OCI-M1 (cell line): ENCODE data around the gene PF4V1.
A peak's percentile ranks its signal among the peaks of the same experiment; 100 is the strongest.

ENCODE experiments used
- DNase-seq: peaks from one replicate; lab custom pipeline; 2025; lab: John Stamatoyannopoulos, UW

PF4V1 gene, protein sequence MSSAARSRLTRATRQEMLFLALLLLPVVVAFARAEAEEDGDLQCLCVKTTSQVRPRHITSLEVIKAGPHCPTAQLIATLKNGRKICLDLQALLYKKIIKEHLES

DNA sequence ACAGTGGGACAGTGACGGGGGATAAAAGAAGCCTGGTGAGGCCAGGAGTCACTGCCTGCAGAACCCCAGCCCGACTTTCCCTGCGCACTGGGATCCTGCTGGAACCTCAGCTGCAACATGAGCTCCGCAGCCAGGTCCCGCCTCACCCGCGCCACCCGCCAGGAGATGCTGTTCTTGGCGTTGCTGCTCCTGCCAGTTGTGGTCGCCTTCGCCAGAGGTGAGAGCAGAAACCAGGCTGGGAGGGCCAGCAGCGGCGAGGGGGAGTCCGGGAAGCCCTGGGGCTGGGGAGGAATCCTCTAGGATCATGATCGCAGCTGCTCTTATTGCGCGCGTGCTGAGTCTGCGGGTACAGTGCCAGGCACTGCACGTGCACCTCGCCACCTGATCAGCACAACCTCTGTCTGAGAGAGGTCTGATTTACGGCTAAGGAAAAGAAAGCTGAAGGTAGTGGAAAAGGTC is at the start of gene PF4V1:
Gene PF4V1, plus strand, starts transcription at position 51 of the 459 bp plus-strand sequence. Its CDS starts 67 bp downstream, at position 118.
- DNase-seq, result no peak

DNA sequence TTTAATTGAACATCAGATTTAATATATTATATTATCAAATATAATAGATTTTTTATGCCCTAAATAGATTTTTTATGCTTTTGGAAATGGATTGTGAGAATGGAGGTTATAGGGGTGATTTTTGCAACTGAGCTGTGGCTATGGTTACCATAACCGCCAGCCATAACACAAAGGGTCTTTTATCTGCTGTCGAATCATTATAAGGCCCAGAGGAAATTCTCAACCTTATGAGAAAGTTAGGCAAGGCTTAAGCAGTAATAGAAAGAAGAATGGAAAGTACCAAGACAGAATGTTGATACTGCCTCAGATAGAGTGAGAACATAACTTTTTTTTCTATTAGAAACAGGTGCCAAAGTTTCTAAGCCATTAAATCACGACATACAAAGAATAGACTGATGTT is 42.9 kb upstream of the PF4V1 start:
- DNase-seq, result no peak

DNA sequence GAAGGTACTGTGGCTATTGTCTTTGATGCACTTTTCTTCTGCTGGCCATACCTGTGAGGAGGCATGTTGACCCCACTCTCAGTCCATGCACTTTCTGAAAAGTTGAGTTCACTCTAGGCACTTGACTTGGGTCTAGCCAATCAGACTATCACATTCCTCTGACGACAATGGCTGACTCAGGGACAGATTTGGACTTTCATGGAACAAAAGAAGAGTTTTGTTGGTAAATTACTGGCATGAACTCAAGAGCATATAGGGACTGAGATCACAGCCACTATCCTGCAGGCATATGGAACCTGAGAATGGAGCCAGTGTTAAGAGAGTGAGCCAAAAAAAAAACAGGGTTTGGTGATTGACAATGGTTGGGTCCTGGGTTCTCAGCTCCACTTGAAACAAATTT is 41.3 kb upstream of the PF4V1 start:
- DNase-seq, result no peak

DNA sequence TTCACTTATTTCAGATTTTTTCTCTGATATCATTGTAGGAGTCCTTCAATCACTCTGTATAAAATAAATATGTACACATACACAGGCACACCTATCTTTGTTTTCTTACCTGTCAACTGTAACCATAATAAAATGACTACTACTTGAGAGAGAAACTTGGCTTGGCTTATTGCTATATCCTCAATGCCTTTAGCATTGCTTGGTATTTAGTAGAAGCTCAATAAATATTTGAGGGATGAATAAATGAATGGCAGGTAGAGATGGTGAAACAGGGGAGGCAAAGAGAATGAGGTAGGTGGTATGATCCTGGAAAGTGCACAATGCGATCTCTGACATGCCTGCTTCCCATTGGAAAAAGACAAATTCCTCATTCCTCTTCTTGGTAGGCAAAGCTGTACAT is 38.4 kb upstream of the PF4V1 start:
- DNase-seq, result no peak

GRCh38 chr4:73815145-73815544 is 38.0 kb upstream of the PF4V1 start:
- DNase-seq, result peak; percentile 24

- no peak for DNase-seq
Observed at GRCh38 chr4:73816814-73817213, 36.3 kb upstream of the PF4V1 start.

DNA sequence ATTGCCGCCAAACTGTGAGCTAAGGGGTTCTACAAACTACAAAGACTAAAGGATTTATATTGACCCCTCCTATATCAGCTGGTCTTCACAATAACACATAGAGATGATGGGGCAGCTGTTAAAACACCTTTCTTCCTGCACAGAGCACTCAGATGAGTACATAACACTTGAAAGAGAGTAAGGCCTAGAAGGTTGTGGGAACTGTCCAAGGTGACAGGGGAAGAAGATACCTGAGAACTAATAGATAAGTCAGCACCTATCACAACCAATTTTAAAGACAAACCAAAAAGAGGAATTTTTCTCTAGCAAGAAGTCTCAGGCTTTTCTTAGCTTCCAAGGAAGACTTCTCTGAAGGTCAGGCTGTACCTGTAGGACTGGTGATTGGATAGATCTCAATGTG is 35.8 kb upstream of the PF4V1 start:
- DNase-seq, result no peak

GRCh38 chr4:73821325-73821724 is 31.8 kb upstream of the PF4V1 start:
- no peak for DNase-seq

DNA sequence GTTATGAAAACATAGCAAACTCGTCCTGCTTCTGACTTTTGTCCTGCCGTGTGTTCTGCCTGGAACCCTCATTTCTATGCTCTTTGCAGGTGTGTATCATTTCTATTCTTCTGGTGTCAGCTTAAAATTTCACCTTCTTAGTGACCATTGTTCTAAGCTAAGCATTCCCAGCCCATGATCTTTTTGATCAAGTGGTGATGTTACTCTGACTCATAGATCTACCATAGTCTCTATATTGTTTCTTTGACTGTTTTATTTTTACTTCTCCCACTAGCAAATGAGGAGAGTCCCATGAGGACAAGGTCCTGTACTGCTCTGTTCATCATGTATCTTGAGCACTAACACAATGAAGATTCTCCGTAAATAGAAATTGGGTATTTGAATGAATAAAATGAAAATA is 30.7 kb upstream of the PF4V1 start:
- no peak for DNase-seq

DNA sequence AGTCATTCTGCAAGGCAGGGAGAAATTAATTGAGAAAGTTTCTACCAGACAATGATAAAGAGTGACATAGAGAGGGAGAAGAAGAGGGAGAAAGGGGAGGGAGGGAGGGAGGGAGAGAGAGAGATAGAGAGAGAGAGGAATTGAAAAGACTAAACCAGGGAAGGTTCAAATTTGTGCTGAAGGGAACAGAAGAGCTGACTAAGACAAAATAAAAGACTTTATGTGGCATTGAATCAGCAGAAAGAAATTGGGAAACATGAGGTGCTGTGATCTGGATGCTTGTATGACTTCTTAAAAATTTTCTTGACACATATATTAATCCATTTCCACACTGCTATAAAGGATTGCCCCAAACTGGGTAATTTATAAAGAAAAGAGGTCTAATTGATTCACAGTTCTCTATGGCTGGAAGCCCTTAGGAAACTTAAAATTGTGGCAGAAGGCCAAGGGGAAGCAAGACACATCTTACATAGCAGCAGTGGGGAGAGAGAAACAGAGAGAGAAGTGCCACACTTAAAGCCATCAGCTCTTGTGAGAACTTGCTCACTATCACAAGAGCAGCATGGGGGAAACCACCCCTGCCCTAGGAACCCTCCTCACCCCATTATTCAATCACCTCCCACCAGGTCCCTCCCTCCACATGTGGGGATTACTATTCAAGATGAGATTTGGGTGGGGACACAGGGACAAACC is 30.1 kb upstream of the PF4V1 start:
- peak; percentile 14 for DNase-seq

GRCh38 chr4:73823760-73824159 is 29.3 kb upstream of the PF4V1 start:
- no peak for DNase-seq

GRCh38 chr4:73828956-73829355 is 24.1 kb upstream of the PF4V1 start:
- no peak for DNase-seq

GRCh38 chr4:73831569-73831968 is 21.5 kb upstream of the PF4V1 start:
- DNase-seq, result no peak

- DNase-seq, result peak; percentile 89
Observed at GRCh38 chr4:73832651-73833237, 20.4 kb upstream of the PF4V1 start.

GRCh38 chr4:73836373-73837279 is 16.5 kb upstream of the PF4V1 start, which contains the start of gene CXCL6:
CXCL6 (plus strand) TSS chr4:73836678; CDS start chr4:73836751, 73 bp downstream.
- no peak for DNase-seq

DNA sequence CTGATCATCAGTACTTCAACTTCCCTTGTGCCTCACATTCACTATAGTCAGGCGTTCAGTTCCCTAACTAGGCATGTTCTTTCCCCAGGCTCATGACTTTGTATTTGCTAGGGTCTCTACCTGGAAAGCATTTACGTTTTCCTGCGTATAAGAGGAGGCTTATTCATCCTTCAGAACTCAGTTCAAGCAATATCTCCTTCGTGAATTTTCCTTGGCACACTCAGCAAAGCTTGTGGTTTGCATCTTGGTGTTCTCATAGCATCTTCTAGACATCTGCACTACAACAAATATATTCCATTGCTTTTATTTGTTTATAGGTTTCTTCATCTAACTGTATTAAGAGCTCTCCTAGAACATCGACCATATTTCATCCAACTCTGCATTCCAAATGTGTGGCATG is 14.0 kb upstream of the PF4V1 start:
- DNase-seq, result no peak

GRCh38 chr4:73839715-73840114 is 13.4 kb upstream of the PF4V1 start:
- DNase-seq, result no peak

- DNase-seq, result no peak
Observed at GRCh38 chr4:73841243-73841925, 11.7 kb upstream of the PF4V1 start.

DNA sequence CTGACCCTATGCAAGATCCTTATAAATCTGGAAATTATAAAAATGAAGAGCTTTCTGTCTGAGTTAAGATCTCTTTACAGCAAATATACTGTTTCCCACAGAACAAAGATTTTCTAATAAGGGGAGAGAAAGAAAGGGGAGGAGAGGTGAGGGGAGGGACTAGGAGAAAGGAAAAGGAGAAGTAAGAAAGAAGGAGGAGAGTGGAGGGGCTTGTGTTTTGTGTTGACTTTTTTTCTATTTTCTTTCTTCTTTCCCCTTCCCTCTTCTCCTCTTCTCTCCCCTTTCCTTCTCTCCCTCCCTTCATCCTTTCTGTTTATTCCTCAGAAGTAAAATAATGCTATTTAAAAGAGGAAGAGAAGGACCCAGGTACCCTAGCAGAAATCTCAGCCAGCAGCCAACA is 10.4 kb upstream of the PF4V1 start:
- DNase-seq, result no peak

DNA sequence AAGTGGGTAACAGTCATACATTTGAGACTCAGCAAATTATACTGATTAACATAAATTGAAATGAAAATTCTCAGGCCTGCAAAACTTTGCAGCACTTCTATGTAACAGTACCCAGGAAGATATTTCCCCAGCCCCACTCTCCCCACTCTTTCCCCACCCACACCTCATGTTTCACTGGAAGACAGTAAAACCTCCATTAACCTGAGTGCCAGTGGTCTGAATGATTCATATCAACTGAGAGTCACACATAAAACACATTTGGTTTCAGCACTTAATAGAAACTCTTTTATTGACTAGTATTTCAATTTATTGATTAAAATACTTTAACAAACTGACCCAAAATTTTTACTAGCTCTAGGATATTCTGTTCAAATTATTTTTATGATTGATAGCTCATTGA is 9.7 kb upstream of the PF4V1 start:
- DNase-seq, result no peak

DNA sequence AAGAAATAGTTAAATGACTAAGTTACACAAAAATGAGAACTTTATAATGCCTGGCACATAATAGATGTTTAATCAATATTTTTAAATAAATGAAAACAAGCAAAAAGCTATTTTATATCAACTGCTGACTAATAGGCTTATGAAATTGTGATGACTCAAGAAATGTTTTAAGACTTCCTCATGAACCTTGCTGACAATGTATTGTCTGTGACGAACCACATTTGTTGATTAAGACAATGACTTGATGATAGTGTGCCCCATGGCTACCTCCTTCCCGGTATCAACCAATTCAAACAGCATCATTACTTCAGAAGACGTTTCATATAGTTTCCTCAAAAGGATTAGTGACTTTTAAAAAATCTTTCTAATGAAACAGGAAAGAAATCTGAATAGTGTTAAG is 8.8 kb upstream of the PF4V1 start:
- DNase-seq, result peak; percentile 67

GRCh38 chr4:73844806-73845205 is 8.3 kb upstream of the PF4V1 start:
- peak; percentile 62 for DNase-seq
